Erythroblast (primary cell): Measurements from ENCODE around the gene TRIM43.
"Not testable (repeated sequence)": the region's sequence is repeated elsewhere in the genome, so short reads cannot be mapped to it uniquely, and the experiment has no call there.

Experiments used
- DNase-seq, 2 experiments: peaks; one replicate each; lab custom pipeline; 2025; lab: John Stamatoyannopoulos, UW

Gene TRIM43

DNA sequence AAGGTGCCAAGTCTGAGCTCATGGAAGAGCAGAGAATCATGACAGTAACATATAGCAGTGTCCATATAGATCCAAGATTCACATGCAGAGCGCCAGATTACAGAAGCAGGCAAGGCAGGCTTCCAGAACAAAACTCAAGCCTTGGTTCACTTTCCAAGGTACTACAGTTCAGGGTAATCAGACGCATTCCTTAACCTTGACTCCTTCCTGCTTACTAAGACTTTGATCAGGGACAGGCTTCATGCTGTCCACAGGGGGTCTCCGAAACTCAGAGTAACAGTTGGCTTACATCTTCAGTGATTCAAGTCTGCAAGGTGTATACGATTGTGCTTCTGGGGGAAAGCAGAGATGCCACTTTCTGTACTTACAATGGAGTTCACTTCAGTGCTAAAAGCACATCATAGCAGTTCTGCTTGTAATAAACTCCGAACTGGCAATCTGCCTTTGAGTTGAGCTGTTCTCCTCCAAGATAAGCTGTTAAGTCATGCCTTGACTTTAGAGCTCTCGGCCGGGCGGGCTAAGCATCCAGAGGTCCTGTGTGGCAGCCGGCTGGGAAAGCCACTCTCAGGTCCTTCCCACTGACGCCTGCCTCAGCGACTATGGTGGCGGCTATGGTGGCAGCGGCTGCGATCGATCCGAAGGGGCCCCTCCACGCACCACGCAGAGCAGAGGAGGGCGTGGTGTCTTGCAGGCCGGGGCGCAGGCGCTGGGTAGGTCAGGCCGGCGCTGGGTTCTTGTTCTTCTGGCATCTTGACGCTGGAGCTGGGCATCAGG, 48.9 kb downstream of the TRIM43 start:
- DNase-seq: not testable (repeated sequence)

DNA sequence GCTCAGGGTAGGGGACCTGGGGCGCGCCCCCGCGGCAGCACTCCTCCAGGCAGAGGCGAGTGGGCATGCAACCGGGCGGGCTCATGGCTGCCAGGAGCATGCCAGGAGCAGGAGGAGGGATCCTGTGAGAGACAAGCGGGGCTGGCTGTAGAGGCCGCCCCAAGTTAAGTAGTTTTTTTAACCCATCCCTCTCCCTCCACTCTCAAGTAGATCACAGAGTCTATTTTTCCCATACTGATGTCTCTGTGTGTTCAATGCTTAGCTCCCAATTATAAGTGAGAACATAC, 49.4 kb downstream of the TRIM43 start:
- not testable (repeated sequence) for DNase-seq

DNA sequence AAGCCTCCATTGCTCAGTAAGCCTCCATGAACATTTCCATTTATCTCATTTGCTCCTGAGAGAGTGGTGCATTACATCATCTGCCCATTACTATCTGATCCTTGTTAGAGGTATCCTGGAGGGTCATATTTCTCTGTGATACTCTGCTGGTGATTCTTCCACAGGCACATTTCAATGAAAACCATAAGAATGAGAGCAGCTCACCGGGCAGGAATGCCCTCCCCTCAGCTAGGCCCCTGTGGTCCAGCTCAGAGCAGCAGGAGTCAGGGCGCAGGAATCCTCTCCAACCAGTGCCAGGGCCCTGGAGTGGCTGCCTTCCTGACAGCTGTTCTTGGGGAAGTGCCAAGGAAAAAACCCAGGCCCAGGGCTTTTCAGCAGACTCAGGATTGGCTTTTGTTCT, 50.0 kb downstream of the TRIM43 start:
- not testable (repeated sequence) for DNase-seq

DNA sequence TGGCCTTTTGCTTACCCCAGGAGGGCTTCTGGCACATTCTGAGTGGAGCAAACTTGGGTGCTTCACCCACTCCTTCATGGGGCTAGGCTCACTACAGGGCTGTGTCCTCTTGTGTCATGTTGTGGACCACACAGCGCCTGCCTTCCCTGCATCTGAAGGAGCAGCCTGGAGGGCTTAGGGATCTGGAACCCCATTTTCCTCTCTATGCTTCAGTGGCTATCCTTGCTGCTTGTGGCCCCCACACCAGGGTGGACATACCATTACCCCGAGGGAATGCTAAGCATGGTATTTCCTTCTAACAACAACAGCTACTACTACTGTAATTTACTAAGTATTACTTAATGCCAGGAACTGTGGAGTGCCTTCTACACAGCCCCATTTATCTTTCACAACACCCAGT, 50.6 kb downstream of the TRIM43 start:
- not testable (repeated sequence) for DNase-seq

DNA sequence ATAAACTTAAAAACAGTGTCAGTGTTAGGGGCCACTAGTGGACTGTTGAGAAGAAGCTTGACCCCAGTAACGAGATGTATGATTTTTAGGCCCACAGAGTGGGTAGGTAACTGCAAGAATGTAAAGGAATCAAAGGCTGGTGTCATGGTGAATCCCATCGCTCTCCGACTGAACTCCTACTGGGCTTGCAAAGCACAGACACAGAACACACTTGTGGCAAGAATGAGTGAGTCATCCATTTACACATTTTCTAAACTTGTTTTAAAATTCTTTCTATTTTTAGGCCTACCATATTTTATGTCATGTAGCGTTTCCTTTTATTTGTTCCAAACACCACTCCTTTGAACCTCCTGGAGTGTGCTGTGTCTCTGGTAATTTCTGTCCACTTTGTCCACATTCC, 51.1 kb downstream of the TRIM43 start:
- DNase-seq: not testable (repeated sequence)

DNA sequence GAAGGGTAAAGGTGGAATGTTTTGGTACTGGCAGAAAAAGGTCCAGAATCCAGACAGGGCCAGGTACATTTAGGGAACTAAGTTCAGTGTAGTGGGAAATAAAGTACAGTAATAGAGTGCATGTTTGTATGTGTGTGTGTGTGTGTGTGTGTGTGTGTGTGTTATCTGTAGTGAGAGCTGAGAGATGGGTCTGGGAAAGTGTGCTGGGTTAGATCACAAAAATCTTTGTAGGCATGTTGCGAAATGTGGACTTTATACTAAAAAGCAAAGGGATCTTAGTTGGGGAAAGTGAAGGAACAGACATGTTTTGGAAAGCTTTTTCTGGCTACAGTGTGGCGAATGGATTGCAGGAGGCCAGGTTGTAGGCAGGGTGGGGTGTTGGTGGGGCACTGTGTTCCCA, 53.5 kb downstream of the TRIM43 start:
- DNase-seq: not testable (repeated sequence)

DNA sequence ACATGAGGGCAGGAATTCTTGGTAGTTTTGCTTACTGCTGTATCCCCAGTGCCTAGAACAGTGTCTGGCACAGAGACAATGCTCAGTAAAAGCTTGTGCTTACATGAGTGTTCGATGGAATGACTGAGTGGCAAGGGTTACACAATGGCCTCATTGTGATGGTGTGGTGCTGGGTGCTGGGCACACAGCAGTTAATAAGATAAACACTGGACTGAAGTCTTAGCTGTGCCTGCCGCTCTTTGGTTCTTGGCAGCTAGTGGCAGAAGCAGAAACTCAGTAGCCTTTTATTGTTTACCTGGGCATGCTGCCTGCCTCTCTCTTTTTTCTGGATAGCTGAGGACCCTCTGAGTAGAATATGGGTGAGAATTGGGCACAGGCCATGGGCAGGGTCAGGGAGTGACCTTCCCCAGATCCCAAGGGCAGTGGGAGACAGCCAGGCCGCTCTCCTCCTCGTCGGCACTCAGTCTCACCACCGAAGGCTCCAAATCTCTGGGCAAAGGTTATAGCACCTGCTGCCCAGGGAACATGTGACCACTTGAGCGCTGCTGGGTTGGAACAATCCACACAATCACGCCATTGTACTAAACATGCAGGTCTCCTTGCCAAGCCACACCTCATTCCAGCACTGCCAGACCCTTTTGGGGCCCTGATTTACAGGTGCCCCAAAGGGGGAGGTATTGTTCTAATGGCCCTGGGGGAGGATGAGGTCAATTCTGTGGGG, 54.6 kb downstream of the TRIM43 start:
- DNase-seq: not testable (repeated sequence)

DNA sequence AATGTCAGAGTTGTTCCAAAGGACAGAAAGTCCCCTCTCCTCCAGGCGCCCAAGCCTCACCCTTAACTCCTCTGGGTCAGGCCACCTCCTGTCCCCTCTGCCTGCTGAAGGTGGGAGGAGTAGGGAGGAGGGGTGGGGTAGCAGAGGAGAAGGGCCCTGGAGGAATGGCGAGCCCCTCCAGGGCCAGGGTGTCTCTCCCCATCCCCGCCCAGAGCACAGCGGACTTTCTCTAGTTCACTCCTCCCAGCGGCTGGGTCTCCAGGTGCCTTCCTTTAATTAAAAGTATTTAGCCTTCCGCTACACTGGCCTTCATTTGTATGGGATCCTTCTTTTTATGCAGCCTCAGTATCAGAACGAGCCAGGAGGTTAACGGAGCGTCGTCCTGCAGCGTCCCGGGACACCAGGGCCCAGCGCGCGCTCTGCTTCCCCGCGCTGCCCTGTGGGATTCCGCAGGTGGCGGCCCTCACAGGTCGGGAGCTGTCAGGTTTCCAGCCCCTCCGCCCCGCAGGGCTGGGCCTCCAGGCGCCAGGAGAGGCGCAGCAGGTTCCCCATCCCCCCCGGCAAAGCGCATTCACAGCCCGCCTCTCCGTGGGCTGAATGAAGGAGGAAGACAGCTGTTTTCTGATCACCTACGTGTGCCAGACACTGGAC, 57.2 kb downstream of the TRIM43 start:
- not testable (repeated sequence) for DNase-seq
